ENCODE results near the gene TPRG1L.

GRCh38 chr1:3668148-3668547 lies 43.3 kb downstream of the TPRG1L start:
- TF ChIP-seq CTCF (IDR thresholded peaks at IDR 0.05; ENCODE audit: low read depth, low read length): no peak
- no peak for TF ChIP-seq EZH2phosphoT487 (IDR thresholded peaks at IDR 0.05; ENCODE audit: low read depth)

All from OCI-LY3 (cell line).